ENCODE results near the gene DUSP8.

DNA sequence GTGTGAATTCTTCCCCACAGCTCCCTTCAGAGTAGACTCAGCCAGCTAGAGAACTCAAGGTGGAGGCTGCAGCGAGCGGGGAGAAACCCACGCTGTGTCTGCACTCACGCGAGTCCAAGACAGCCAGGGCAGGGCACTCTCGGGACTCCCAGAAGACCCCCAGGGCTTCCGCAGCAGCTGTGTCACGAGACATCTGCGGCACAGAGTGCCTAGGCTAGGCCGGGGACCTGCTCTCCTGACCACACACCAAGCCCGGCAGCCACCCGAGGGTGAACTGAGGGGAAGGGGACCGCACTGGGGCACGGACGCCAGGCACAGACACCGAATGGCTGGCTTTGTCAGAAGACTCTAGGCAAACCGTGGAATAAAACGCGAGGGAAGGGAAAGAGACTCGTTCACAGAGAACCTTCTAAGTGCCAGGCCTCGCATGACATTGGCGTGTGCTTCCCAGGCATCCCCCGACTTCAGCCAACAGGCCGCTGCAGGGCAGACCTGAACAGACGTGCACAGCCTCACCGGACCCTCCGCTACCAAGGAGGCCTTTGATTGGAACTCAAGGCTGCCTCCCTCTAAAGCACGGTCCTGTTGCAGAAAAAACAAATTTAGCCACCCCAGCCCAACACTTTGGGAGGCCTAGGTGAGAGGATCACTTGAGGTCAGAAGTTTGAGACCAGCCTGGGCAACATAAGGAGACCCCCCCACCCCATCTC, 67.3 kb downstream of the DUSP8 start:
- TF ChIP-seq EZH2 (IDR thresholded peaks at IDR 0.05; ENCODE audit: insufficient read depth, poor library complexity, severe bottlenecking) (no peak), EZH2phosphoT487 (IDR thresholded peaks at IDR 0.05; ENCODE audit: insufficient read depth, low read depth) (no peak)
